ENCODE results near the gene NAP1L1. TPM values are rescaled to one million over a fixed set of nuclear protein-coding genes. Genes with fewer than 3 reads are reported as not detected.

Gene NAP1L1
- total RNA-seq, 2 experiments from 2014 or later = 938 to 984 TPM

DNA sequence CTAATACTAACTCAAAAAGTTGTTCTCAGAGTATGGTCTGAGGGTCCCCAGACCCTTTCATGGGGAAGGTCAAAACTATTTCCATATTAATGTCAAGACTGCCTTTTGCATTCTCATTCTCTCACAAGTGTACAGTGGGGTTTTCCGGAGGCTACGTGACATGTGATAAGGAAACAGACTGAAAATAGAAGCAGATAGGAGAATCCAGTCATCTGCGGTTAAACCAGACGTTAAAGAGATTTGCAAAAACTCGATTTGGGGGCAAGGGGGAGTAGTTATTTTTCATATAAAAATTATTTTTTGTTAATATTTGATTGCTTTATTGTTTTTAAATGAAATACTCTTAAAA lies 1.0 kb upstream of the NAP1L1 start:
- CTCF ChIA-PET = interaction anchor here (0.6 kb wide), 1 partner anchor 38 kb away, joined by 3 read pairs; no protein-coding TSS in a partner anchor
- POLR2A ChIA-PET = interaction anchor here (1.5 kb wide), 1 partner anchor 262 kb away, joined by 5 read pairs; no protein-coding TSS in a partner anchor

DNA sequence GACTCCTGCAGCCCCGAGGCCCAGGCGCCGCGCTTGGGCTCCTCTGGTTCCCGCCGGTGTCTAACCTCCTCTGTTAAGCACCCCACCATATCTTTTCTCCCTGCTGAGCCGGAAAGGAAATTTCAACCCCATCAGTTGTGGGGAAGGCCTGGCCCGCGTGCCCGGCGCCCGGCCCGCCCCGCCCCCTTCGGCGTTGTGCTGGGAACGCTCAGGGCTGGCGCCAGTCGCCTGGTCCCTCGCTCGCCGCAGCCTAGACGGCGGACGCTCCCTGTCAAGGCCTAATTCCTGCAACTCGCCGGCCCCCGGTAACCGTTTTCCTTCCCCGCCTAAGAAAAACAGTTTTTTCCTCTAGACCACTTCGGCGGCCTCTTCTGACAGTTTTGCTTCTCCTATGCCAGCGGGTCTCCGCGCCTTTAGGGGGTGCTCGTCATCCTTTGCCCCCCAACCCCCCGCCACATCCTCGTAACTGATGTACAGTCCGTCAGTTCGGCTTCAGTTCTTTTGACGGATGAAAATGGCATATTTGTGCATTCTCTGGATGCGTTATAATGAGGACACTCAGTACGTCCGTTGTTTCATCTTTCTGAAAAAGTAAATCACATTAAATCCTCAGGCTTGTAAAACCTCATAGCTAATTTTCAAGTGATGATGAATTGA lies 506 bp upstream of the NAP1L1 start:
- POLR2A ChIA-PET = interaction anchor here (0.6 to 2.0 kb wide), 3 partner anchors 53 to 262 kb away, joined by 4 to 5 read pairs (median 5); partner anchors contain the start of gene PHLDA1
- CTCF ChIA-PET = interaction anchor here (0.6 kb wide), 1 partner anchor 38 kb away, joined by 3 read pairs; no protein-coding TSS in a partner anchor

DNA sequence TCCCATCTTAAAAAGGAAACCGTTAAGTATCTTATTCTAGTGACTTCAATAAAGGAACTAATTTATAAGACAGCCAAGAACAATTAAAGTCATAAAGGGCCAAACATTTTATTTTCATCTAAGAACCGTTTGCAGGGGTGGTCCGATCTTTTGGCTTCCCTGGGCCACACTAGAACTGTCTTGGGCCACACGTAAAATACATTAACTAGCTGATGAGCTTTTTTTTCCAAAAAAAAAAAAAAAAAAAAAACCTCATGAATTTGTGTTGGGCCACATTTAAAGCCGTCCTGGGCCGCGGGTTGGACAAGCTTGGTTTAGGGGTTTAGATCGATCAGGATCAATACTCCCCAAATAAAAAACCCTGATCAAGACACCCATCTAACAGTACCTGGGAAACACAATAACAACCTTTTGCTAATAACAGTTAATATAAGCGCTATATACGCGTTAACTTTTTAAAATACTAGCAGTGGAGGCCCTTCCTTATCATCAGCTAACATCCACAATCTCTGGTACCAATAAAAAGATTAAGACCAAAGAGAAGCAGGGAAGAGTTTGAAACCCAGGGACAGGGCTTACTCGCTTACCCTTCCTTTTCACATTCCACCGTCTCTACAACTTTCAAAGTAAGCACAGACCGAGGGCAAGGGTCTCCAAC lies 1.1 kb downstream of the NAP1L1 start:
- CTCF ChIA-PET = interaction anchor here (1.3 kb wide), 1 partner anchor 265 kb away, joined by 3 read pairs; the partner anchor contains the start of gene BBS10
- POLR2A ChIA-PET = interaction anchor here (0.6 to 2.0 kb wide), 8 partner anchors 11 to 340 kb away, joined by 3 to 7 read pairs (median 3); partner anchors contain the start of gene PHLDA1

DNA sequence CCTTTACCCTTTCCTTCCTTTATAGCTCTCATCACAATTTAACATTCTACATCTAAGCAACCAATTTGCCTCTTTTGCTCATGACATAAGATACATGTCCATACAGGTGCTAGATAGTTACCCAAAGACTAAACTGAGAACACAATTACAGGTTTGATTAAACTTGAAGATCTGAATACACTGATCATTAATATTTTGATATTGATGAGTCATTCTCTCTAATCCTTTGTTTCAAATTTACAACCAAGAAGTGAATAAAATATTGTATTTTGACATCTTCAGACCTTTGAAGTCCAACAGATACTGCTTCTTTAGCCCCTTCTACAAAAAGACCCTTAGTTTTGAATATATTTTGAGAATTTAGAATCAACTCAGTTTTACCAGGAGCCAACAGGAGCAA lies 2.6 kb downstream of the NAP1L1 start:
- POLR2A ChIA-PET = no interaction called here
- CTCF ChIA-PET = no interaction called here

DNA sequence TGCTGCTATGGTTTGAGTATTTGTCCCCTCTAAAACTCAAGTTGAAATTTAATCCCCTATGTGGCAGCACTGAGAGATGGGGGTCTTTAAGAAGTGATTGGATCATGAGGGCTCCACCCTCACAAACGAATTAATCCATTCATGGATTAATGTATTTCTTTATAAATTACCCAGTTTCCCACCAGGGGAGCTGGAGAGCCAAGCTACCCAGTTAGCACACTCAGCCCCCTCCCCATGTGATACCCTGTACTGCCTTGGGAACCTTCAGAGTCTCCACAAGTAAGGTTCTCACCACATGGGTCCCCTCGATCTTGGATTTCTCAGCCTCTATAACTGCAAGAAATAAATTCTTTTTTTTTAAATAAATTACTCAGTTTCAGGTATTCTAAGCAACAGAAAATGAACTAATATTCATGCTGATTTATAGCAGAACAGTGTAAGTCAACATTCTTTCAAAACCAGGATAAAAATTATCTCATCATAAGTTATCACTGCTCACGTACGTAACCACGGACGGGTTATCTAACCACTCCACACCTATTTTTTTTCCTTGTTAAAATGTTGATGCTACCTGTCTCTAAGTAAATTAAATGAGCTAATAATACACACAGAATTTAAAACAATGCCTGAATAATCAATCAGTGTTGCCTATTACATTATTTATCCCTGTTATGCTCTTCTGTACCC lies 3.6 kb downstream of the NAP1L1 start:
- POLR2A ChIA-PET = no interaction called here
- CTCF ChIA-PET = no interaction called here

DNA sequence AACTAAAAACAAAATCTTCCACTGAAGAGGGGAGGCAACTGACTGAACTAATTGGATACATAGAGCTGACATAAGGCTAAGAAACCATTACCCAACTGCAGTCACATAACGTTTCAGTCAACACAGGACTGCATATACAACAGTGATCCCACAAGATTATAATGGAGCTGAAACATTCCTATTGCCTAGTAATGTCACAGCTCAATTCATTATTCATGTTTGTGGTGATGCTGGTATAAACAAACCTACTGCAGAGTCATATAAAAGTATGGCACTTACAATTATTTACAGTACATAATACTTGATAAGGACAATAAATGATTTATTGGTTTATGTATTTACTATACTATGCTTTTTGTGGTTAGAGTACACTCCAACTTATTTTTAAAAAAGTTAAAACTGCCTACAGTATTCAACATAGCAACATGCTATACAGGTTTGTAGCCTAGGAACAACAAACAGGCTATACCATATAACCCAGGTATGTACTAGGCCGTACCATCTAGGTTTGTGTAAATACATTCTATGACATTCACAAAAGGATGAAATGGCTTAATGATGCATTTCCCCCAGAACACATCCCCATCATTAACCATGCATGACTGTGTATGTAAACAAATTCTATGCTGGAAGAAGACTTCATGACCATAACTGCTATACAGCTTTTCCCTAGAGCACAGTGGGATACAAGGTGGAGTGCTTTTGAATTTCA lies 4.3 kb downstream of the NAP1L1 start:
- POLR2A ChIA-PET = no interaction called here
- CTCF ChIA-PET = interaction anchor here (1.0 kb wide), 1 partner anchor 24 kb away, joined by 3 read pairs; no protein-coding TSS in a partner anchor

DNA sequence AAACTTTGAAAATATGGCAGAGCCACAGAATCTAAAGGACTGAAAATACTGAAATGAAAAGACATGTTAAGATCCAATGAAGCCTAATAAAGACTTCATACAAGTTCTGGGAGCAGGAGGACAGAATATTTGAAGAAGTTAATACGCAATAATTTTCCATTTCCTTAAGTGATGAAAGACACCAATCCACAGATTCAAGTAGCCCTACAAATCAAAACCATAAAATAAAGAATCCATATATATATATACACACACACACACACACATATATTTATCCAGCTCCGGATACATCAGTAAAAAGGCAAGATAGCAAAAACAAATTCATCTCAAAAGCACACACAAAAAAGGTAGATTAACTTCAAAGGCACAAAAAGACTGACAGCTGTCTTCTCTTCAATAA lies 5.7 kb downstream of the NAP1L1 start:
- POLR2A ChIA-PET = no interaction called here
- CTCF ChIA-PET = no interaction called here

DNA sequence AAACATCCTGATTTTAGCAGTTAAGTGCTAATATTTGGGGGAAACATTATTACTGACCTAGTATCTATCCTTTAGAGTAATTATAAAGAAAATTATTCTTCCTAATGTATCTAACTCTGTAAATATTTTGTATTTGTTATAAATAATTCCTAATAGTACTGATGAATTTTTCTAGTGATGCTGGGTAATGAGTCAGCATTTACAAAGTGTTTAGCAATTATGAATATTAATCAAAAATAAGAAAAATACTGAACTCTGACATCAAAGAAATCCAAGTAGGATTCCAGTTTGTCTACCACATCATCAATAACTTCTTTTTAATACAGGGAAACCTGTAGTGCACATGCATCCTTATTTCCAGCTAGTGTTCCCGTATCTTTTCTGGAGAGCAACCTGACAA lies 9.0 kb downstream of the NAP1L1 start:
- ChIA-PET CTCF (no interaction called here), POLR2A (no interaction called here)

DNA sequence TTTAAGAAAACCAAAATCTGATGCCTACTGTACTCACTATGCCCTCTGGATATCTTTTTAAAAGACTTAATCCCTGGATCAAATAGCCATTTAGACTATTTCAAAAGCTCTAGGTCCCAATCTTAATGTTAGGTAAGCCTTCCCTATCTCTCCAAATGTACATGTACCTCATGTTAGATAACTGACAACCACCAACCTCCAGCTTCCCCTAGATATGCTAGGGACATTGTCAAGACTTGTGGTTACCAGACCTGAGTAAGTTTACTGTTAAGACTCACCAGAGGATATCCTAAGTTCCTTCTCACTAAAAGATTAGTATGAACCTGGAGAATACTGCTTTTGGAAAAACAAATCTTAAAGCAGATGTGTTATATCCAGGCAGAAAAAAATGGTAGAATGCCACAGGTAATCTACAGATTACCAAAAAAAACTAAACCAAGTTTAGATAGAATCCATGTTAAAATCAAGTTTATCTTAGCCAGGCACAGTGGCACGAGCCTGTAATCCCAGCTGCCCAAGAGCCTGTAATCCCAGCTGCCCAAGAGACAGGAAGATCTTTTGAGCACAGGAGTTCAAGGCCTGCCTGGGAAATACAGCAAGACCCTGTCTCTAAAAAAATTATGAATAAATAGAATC lies 9.7 kb downstream of the NAP1L1 start:
- ChIA-PET CTCF (no interaction called here), POLR2A (no interaction called here)

DNA sequence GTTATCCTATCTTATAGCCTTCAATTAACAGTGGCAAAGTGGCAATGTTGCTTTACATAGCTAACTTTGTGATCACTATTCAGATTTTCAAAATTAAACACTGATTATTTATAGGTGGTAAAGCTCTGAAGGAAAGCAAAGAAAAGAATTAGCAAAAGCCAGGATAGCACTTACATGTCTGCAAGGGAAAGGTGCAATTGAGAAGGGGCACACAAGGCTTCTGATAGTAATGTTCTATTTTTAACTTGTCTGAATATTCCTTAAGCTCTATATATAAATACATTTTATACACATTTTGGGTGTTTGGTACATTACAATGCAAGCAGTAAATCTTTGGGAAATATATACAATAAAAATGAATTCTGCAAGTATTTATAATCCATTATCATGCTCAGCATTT lies 10.9 kb downstream of the NAP1L1 start:
- CTCF ChIA-PET = interaction anchor here (0.8 kb wide), 1 partner anchor 9 kb away, joined by 3 read pairs; no protein-coding TSS in a partner anchor
- POLR2A ChIA-PET = no interaction called here

DNA sequence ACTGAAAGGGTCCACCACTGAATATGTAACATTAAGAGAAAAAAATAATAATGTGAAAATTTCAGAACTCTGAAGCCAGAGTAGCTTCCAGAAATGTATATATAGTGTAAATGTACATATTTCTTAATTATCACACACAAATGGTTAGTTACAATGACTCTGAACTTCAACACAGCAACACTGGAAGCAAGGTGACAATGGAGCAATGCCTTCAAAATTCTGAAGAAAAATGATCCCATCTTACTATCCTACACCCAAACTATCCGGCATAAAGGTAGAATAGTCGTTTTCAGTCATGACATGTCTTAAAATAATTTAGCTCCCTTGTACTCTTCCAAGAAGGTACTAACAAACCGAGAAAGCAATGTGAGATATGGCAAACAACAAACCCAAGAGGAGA lies 11.9 kb downstream of the NAP1L1 start:
- ChIA-PET POLR2A (interaction anchor here (0.9 kb wide), 1 partner anchor 11 kb away, joined by 3 read pairs; the partner anchor contains the start of gene NAP1L1), CTCF (no interaction called here)

DNA sequence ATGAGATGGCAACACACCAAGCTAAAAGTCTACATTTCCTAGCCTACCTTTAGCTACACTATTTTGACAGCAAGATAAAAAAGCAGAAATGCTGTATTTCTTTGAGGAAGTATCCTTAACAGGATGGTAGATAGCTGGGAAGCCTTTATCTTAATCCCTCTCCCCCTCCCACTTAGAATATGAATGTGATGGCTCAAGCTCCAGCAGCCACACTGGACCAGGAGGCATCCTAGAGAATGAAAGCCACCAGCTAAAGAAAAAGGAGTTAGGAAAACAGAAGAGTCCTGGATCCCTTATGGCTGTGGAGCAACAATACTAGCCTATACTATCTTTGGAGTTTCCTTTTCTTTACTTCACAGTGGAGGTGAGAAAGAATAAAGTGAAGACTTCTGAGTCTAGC lies 15.1 kb downstream of the NAP1L1 start:
- ChIA-PET POLR2A (no interaction called here), CTCF (no interaction called here)

DNA sequence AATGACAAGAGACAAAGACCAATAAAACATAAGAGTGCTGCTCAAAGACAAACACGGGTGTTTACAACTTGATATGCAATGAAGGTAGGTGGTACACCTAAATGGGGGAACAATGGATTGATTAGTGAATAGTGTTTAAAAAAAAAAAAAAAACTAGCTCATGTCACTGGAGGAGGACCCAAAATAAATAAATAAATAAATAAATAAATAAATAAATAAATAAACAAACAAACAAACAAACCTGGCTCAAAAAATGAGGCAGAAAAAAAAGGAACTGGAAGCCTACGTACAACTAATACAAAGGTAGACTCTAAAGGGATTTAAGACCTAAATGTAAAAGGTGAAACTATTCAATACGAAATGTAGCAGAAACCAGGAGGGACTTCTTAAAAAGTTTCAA lies 18.6 kb downstream of the NAP1L1 start:
- POLR2A ChIA-PET = interaction anchor here (0.6 kb wide), 1 partner anchor 201 kb away, joined by 3 read pairs; no protein-coding TSS in a partner anchor
- CTCF ChIA-PET = no interaction called here

DNA sequence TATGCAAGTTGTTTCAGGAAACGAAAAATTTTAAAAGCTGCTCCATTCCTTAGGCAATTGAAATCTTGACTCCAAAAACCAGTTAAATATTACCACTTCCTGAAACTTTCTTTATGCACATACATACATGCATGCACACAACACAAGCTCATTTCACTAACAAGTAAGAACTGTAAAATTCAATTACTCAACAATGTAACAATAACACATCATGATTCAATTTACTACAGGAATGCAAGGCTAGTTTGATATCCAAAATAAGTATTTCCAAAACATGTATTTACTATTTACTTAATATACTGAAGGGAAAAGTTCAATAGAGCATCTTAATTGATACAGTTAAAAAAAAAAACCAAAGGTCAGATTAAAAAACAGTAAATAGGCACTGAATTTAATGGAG lies 19.6 kb downstream of the NAP1L1 start:
- ChIA-PET POLR2A (no interaction called here), CTCF (interaction anchor here (1.2 kb wide), 1 partner anchor 8 kb away, joined by 3 read pairs; no protein-coding TSS in a partner anchor)

DNA sequence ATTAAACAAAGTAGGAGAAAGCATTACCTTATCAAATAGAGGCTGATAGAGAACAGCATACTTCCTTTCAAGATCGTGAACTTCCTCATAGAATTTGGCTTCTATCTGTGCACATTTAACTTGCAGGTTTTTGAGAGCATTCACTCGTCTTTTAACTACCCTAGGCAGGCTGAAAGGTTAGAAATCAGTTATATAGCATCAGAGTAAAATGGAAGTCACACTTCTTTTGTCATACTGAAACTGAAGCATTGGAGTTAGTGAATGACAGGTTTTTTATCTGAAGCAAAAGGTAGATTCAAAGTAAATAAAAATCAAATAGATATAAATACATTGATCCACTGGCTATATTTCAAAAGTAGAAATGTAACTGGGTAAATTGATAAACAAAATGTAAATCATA lies 24.4 kb downstream of the NAP1L1 start:
- POLR2A ChIA-PET = no interaction called here
- CTCF ChIA-PET = no interaction called here

DNA sequence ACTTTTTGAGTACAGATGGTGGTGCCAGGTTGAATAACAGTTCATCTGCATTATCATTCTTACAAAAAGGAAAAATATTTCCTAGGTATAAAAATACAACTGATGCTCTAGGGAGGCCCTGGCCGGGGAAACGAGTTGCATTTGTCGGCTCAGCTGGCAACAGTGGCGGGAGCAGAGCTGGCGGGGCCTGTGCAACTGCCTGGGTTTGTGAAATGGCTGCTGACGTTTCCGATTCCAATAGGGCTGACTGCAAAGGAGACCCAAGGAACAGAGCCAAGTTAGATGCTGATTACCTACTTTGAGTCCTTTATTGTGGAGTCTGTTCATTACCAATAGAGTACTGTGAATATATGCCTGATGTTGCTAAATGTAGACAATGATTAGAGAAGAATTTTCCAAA lies 27.2 kb downstream of the NAP1L1 start:
- ChIA-PET CTCF (no interaction called here), POLR2A (interaction anchor here (0.6 kb wide), 1 partner anchor 26 kb away, joined by 7 read pairs; no protein-coding TSS in a partner anchor)

DNA sequence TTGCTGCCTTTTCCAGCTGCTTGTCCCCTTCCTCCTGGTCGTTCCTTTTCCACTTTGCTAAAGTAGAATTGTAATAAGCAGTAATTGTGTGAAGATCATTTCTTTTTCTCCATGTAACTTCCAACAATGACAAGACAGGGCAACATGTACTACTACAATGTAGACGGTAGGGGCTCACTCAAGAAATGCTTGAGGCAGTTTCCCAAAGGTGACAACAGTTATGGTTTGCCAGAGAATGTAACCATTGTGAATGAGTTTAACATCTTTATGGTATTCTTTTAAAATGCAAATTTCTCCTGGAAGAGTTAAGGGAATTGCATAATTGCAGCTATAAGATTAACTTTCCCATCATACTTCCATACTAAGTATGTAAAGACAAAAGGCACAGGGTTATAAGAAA lies 29.1 kb downstream of the NAP1L1 start:
- POLR2A ChIA-PET = no interaction called here
- CTCF ChIA-PET = interaction anchor here (1.2 kb wide), 1 partner anchor 24 kb away, joined by 3 read pairs; no protein-coding TSS in a partner anchor

DNA sequence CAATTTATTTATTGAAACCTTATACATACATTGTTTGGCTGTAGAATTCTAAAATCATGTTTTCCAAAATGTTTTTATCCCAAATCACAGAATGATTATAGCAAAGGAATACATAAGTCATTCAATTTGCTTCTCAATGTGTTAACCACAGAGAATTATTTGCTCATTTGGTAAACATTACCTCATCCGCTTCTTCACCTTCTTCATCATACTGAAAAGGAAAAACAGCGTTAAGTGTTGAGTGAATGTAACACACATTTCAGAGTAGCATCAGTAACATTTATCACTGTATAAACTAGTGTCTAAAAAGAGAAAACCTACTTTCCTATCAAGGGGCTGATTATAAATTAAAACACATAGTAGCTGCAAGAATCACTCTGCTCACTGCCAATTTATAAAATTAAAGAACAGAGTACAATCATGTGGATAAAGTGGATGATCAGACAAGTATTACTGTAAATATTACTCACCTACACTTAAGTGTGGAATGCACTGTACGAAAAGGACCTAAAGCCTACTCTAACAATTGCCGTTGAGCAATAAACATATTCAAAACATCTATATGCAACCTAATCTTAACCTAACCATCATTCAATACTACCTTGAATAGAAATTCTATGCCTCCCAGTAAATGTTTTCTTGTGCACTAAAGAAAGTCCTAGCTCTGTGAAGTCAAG lies 34.8 kb downstream of the NAP1L1 start:
- ChIA-PET CTCF (no interaction called here), POLR2A (no interaction called here)

DNA sequence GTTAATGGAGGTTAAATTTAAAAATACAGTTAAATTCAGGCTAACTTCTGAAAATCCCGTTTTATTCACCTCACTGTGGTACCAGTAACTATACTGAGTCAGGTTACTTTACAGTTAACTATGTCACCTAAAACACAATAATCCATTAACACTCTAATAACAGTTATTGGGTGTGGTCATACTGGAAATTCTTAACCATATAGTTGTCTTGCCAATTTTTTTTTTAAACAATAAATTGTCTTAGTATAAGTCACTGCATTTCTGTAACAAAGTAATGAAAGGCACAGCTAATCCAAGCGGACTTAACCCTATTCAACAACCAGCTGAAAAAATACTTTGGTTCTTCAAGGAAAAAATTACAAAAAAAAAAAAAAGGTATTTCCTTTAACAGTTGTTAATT lies 36.7 kb downstream of the NAP1L1 start:
- POLR2A ChIA-PET = no interaction called here
- CTCF ChIA-PET = interaction anchor here (1.0 kb wide), 1 partner anchor 38 kb away, joined by 3 read pairs; no protein-coding TSS in a partner anchor

Measured in activated CD8-positive, alpha-beta memory T cell treated with anti-CD3 and anti-CD28 coated beads for 36 hours (primary cell).